ENCODE results near the gene ZNF618. TPM values are rescaled to one million over a fixed set of nuclear protein-coding genes. Genes with fewer than 3 reads are reported as not detected.

ZNF618 gene
- total RNA-seq, 1 experiment from 2014 or later, result 1.8 TPM

DNA sequence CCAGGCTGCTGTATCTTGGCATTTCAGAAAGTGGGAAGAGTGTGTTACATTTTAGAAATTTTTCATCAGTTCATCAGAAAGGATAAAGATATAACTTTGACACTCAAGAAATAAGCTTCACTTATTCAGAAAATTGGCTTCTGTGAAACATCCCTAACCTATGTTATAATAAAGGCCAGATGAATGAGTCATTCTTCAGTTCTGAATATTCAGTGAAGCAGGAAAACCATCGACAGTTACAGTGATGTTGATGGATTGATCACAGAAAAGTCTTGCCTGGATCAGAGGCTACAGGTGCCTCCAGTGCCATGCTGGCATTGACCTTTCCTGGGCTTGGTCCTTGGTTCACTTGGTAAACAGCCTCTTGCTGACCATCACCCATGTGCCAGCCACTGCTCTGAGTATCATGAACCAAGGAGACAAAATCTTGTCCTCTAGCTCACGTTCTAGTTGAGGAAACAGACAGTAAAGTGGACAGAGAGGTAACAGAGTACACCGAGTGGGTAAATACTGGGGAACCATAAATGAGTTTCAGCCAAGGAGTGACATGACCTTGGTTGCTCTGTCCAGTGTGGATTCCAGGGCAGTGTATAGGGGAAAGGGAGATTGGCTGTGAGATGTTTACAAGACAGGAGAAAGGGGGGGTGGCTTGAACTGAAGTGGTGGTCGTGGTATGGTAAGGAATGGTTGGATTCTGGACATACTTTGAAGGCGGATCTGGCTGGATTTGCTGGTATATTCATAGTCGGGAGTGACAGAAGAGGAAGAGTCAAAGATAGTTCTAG, 103.4 kb downstream of the ZNF618 start:
- DNase-seq (ENCODE audit: low read depth, low spot score) (no peak), ATAC-seq (no peak)
- Histone ChIP-seq H3K9me3 (ENCODE audit: control insufficient read depth, insufficient read depth, low read depth, low read length) (no peaks in the 10 kb centered on the region), H3K4me3 (ENCODE audit: low read depth in 2 of 2, low read length in 2 of 2) (no peak overlapping the region), H3K27me3 (ENCODE audit: control insufficient read depth, insufficient read depth, low read length) (no peaks in the 10 kb centered on the region), H3K4me1 (ENCODE audit: control insufficient read depth, insufficient read depth, low read length) (no peaks in the 10 kb centered on the region), H3K27ac (ENCODE audit: low read length) (no peak overlapping the region), H3K36me3 (ENCODE audit: control insufficient read depth, insufficient read depth, low read length) (no peaks in the 10 kb centered on the region)
- in situ Hi-C loops (cut with HindIII; ENCODE audit: low pct_unique_long_range_greater_than_20kb, low sequenced_read_pairs) (no loop called here), intact Hi-C loops (cut with micrococcal nuclease; ENCODE audit: unreplicated experiment) (no loop called here)
- TF ChIP-seq TCF7L2 (IDR thresholded peaks at IDR 0.05; ENCODE audit: low read depth, low read length) (no peak), POLR2AphosphoS5 (IDR thresholded peaks at IDR 0.05; ENCODE audit: low read depth, low read length) (no peak), SIN3A (IDR thresholded peaks at IDR 0.05; ENCODE audit: borderline replicate concordance, insufficient read depth, low read depth, low read length) (no peak)
- TF ChIP-seq, protein P1, sequence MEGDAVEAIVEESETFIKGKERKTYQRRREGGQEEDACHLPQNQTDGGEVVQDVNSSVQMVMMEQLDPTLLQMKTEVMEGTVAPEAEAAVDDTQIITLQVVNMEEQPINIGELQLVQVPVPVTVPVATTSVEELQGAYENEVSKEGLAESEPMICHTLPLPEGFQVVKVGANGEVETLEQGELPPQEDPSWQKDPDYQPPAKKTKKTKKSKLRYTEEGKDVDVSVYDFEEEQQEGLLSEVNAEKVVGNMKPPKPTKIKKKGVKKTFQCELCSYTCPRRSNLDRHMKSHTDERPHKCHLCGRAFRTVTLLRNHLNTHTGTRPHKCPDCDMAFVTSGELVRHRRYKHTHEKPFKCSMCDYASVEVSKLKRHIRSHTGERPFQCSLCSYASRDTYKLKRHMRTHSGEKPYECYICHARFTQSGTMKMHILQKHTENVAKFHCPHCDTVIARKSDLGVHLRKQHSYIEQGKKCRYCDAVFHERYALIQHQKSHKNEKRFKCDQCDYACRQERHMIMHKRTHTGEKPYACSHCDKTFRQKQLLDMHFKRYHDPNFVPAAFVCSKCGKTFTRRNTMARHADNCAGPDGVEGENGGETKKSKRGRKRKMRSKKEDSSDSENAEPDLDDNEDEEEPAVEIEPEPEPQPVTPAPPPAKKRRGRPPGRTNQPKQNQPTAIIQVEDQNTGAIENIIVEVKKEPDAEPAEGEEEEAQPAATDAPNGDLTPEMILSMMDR (IDR thresholded peaks at IDR 0.05), result no peak
- TF ChIP-seq, protein P2, sequence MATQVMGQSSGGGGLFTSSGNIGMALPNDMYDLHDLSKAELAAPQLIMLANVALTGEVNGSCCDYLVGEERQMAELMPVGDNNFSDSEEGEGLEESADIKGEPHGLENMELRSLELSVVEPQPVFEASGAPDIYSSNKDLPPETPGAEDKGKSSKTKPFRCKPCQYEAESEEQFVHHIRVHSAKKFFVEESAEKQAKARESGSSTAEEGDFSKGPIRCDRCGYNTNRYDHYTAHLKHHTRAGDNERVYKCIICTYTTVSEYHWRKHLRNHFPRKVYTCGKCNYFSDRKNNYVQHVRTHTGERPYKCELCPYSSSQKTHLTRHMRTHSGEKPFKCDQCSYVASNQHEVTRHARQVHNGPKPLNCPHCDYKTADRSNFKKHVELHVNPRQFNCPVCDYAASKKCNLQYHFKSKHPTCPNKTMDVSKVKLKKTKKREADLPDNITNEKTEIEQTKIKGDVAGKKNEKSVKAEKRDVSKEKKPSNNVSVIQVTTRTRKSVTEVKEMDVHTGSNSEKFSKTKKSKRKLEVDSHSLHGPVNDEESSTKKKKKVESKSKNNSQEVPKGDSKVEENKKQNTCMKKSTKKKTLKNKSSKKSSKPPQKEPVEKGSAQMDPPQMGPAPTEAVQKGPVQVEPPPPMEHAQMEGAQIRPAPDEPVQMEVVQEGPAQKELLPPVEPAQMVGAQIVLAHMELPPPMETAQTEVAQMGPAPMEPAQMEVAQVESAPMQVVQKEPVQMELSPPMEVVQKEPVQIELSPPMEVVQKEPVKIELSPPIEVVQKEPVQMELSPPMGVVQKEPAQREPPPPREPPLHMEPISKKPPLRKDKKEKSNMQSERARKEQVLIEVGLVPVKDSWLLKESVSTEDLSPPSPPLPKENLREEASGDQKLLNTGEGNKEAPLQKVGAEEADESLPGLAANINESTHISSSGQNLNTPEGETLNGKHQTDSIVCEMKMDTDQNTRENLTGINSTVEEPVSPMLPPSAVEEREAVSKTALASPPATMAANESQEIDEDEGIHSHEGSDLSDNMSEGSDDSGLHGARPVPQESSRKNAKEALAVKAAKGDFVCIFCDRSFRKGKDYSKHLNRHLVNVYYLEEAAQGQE (IDR thresholded peaks at IDR 0.05; ENCODE audit: insufficient read depth in 1 of 2, low read depth in 2 of 2, low read length in 1 of 2), result no peak
- CTCF ChIA-PET, result no interaction called here
- POLR2A ChIA-PET, result interaction anchor here (0.5 kb wide), 1 partner anchor 615 kb away, joined by 4 read pairs; no protein-coding TSS in a partner anchor
- BruUV-seq (replicated peaks), result no TSS peak

DNA sequence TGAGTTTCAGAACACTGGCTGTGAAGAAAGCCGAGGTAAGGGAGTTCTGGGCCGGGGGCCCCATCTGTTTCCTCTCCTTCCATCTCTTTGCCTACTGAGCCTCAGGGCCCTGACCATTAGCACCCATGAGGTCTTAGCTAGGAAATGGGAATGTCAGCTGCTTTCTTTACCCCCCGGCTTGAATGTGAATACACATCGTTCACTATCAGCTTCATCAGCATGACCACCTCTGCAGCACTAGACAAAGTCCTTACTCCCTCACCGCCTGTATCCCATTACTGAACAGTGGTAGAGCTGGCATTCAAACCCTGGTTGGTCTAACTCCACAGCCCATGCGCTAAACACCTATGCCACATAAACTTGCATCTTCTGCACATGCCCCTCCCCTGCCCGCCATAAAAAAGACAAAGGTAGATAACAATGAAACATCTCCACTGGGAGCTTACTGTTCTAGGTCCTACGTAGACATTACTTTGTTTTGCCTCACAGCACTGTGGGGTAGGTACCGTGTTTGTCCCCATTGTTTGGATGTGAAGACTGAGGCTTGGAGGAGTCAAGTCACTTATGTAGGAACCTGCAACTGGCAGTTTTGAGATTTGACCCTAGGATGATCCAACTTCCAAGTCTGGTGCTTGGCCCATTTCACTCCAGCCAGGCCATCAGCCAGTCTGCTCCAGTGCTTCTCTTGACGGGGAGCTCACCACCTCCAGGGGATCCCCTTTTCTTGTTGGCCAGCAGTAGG, 108.7 kb downstream of the ZNF618 start:
- DNase-seq (ENCODE audit: low read depth, low spot score) (no peak), ATAC-seq (no peak)
- Histone ChIP-seq H3K4me3 (ENCODE audit: low read depth in 2 of 2, low read length in 2 of 2) (no peak overlapping the region), H3K27ac (ENCODE audit: low read length) (no peak overlapping the region), H3K36me3 (ENCODE audit: control insufficient read depth, insufficient read depth, low read length) (no peaks in the 10 kb centered on the region), H3K4me1 (ENCODE audit: control insufficient read depth, insufficient read depth, low read length) (no peaks in the 10 kb centered on the region), H3K27me3 (ENCODE audit: control insufficient read depth, insufficient read depth, low read length) (no peaks in the 10 kb centered on the region), H3K9me3 (ENCODE audit: control insufficient read depth, insufficient read depth, low read depth, low read length) (no peaks in the 10 kb centered on the region)
- POLR2A ChIA-PET, result no interaction called here
- CTCF ChIA-PET, result no interaction called here
- no TSS peak for BruUV-seq (replicated peaks)
- in situ Hi-C loops (cut with HindIII; ENCODE audit: low pct_unique_long_range_greater_than_20kb, low sequenced_read_pairs), result no loop called here
- TF ChIP-seq TCF7L2 (IDR thresholded peaks at IDR 0.05; ENCODE audit: low read depth, low read length) (no peak), SIN3A (IDR thresholded peaks at IDR 0.05; ENCODE audit: borderline replicate concordance, insufficient read depth, low read depth, low read length) (no peak), POLR2AphosphoS5 (IDR thresholded peaks at IDR 0.05; ENCODE audit: low read depth, low read length) (no peak)
- TF ChIP-seq, protein P2 (IDR thresholded peaks at IDR 0.05; ENCODE audit: insufficient read depth in 1 of 2, low read depth in 2 of 2, low read length in 1 of 2), result no peak
- TF ChIP-seq, protein P1 (IDR thresholded peaks at IDR 0.05), result no peak
- intact Hi-C loops (cut with micrococcal nuclease; ENCODE audit: unreplicated experiment), result no loop called here

All from Panc1 (cell line).